Measurements from ENCODE around the gene CCDC148. TPM values are rescaled to one million over a fixed set of nuclear protein-coding genes. Genes with fewer than 3 reads are reported as not detected.

CCDC148 gene
- under 1 TPM; 0.13 to 0.29 TPM for polyA plus RNA-seq

- 0 to 1% methylated on average over 41 to 48 of the region's 48 CpGs for WGBS, 2 donors
- Histone ChIP-seq H3K4me1 (ENCODE audit: control insufficient read depth in 2 of 2, insufficient read depth in 2 of 2, low read length in 1 of 2) (no peaks in the 10 kb centered on the region), H3K4me3 (ENCODE audit: low read depth in 1 of 2, low read length in 2 of 2) (peak within 1 kb of the TSS; percentile 88 to 96), H3K27me3 (ENCODE audit: control insufficient read depth in 1 of 2, insufficient read depth in 2 of 2, low read length in 2 of 2) (no peaks in the 10 kb centered on the region), H3K9me3 (ENCODE audit: control insufficient read depth in 2 of 2, insufficient read depth in 1 of 2, low read depth in 1 of 2, low read length in 1 of 2) (no peaks in the 10 kb centered on the region), H3K27ac (ENCODE audit: low read depth in 2 of 2, low read length in 1 of 2) (peak within 1 kb of the TSS; percentile 94 to 97), H3K36me3 (ENCODE audit: control insufficient read depth in 2 of 2, insufficient read depth in 2 of 2, low read length in 1 of 2) (no peaks in the 10 kb centered on the region)
These were observed at the start of gene CCDC148, which contains the start of gene PKP4 for GRCh38 chr2:158456309-158457066. Gene CCDC148, minus strand, starts transcription at chr2:158456753. Its CDS starts 314 bp downstream, at chr2:158456439. Gene PKP4, plus strand, starts transcription at chr2:158456952. Its CDS starts 76,233 bp downstream, at chr2:158533185.

GRCh38 chr2:158505448-158505934, 48.9 kb upstream of the CCDC148 start:
- Histone ChIP-seq H3K27ac (ENCODE audit: low read depth in 2 of 2, low read length in 1 of 2) (no peak overlapping the region), H3K4me3 (ENCODE audit: low read depth in 1 of 2, low read length in 2 of 2) (no peak overlapping the region), H3K4me1 (ENCODE audit: control insufficient read depth in 2 of 2, insufficient read depth in 2 of 2, low read length in 1 of 2) (peaks cover 3 to 6% of the 10 kb centered on the region in 2 donors), H3K36me3 (ENCODE audit: control insufficient read depth in 2 of 2, insufficient read depth in 2 of 2, low read length in 1 of 2) (no peaks in the 10 kb centered on the region), H3K9me3 (ENCODE audit: control insufficient read depth in 2 of 2, insufficient read depth in 1 of 2, low read depth in 1 of 2, low read length in 1 of 2) (no peaks in the 10 kb centered on the region), H3K27me3 (ENCODE audit: control insufficient read depth in 1 of 2, insufficient read depth in 2 of 2, low read length in 2 of 2) (no peaks in the 10 kb centered on the region)
- 59 to 73% methylated on average over 4 of the region's 4 CpGs for WGBS, 2 donors

- H3K27me3 ChIP-seq (ENCODE audit: control insufficient read depth in 1 of 2, insufficient read depth in 2 of 2, low read length in 2 of 2), result no peaks in the 10 kb centered on the region
- H3K27ac ChIP-seq (ENCODE audit: low read depth in 2 of 2, low read length in 1 of 2), result no peak overlapping the region
- H3K36me3 ChIP-seq (ENCODE audit: control insufficient read depth in 2 of 2, insufficient read depth in 2 of 2, low read length in 1 of 2), result no peaks in the 10 kb centered on the region
- peaks cover 2 to 6% of the 10 kb centered on the region in 2 donors for H3K4me1 ChIP-seq (ENCODE audit: control insufficient read depth in 2 of 2, insufficient read depth in 2 of 2, low read length in 1 of 2)
- no peaks in the 10 kb centered on the region for H3K9me3 ChIP-seq (ENCODE audit: control insufficient read depth in 2 of 2, insufficient read depth in 1 of 2, low read depth in 1 of 2, low read length in 1 of 2)
- WGBS, 2 donors, result 70 to 87% methylated on average over 3 of the region's 3 CpGs
- H3K4me3 ChIP-seq (ENCODE audit: low read depth in 1 of 2, low read length in 2 of 2), result no peak overlapping the region
These were observed 47.5 kb upstream of the CCDC148 start for GRCh38 chr2:158504088-158504487.

GRCh38 chr2:158502974-158503373, 46.4 kb upstream of the CCDC148 start:
- H3K27ac ChIP-seq (ENCODE audit: low read depth in 2 of 2, low read length in 1 of 2), result no peak overlapping the region
- peaks cover 2 to 6% of the 10 kb centered on the region in 2 donors for H3K4me1 ChIP-seq (ENCODE audit: control insufficient read depth in 2 of 2, insufficient read depth in 2 of 2, low read length in 1 of 2)
- 66 to 77% methylated on average over 2 of the region's 2 CpGs for WGBS, 2 donors
- no peaks in the 10 kb centered on the region for H3K36me3 ChIP-seq (ENCODE audit: control insufficient read depth in 2 of 2, insufficient read depth in 2 of 2, low read length in 1 of 2)
- H3K4me3 ChIP-seq (ENCODE audit: low read depth in 1 of 2, low read length in 2 of 2), result no peak overlapping the region
- H3K9me3 ChIP-seq (ENCODE audit: control insufficient read depth in 2 of 2, insufficient read depth in 1 of 2, low read depth in 1 of 2, low read length in 1 of 2), result no peaks in the 10 kb centered on the region
- H3K27me3 ChIP-seq (ENCODE audit: control insufficient read depth in 1 of 2, insufficient read depth in 2 of 2, low read length in 2 of 2), result no peaks in the 10 kb centered on the region

GRCh38 chr2:158501301-158501700, 44.7 kb upstream of the CCDC148 start:
- Histone ChIP-seq H3K9me3 (ENCODE audit: control insufficient read depth in 2 of 2, insufficient read depth in 1 of 2, low read depth in 1 of 2, low read length in 1 of 2) (no peaks in the 10 kb centered on the region), H3K4me1 (ENCODE audit: control insufficient read depth in 2 of 2, insufficient read depth in 2 of 2, low read length in 1 of 2) (peaks cover 2 to 6% of the 10 kb centered on the region in 2 donors), H3K4me3 (ENCODE audit: low read depth in 1 of 2, low read length in 2 of 2) (no peak overlapping the region), H3K27ac (ENCODE audit: low read depth in 2 of 2, low read length in 1 of 2) (no peak overlapping the region), H3K27me3 (ENCODE audit: control insufficient read depth in 1 of 2, insufficient read depth in 2 of 2, low read length in 2 of 2) (no peaks in the 10 kb centered on the region), H3K36me3 (ENCODE audit: control insufficient read depth in 2 of 2, insufficient read depth in 2 of 2, low read length in 1 of 2) (no peaks in the 10 kb centered on the region)
- WGBS, 2 donors, result 35 to 51% methylated on average over 1 of the region's 1 CpG

GRCh38 chr2:158500333-158500732, 43.8 kb upstream of the CCDC148 start:
- no peak overlapping the region for H3K27ac ChIP-seq (ENCODE audit: low read depth in 2 of 2, low read length in 1 of 2)
- H3K4me3 ChIP-seq (ENCODE audit: low read depth in 1 of 2, low read length in 2 of 2), result no peak overlapping the region
- 78 to 87% methylated on average over 2 of the region's 2 CpGs for whole genome bisulfite sequencing, 2 donors
- no peaks in the 10 kb centered on the region for H3K9me3 ChIP-seq (ENCODE audit: control insufficient read depth in 2 of 2, insufficient read depth in 1 of 2, low read depth in 1 of 2, low read length in 1 of 2)
- no peaks in the 10 kb centered on the region for H3K36me3 ChIP-seq (ENCODE audit: control insufficient read depth in 2 of 2, insufficient read depth in 2 of 2, low read length in 1 of 2)
- H3K4me1 ChIP-seq (ENCODE audit: control insufficient read depth in 2 of 2, insufficient read depth in 2 of 2, low read length in 1 of 2), result peaks cover 2% of the 10 kb centered on the region in 2 donors
- no peaks in the 10 kb centered on the region for H3K27me3 ChIP-seq (ENCODE audit: control insufficient read depth in 1 of 2, insufficient read depth in 2 of 2, low read length in 2 of 2)

- H3K9me3 ChIP-seq (ENCODE audit: control insufficient read depth in 2 of 2, insufficient read depth in 1 of 2, low read depth in 1 of 2, low read length in 1 of 2), result no peaks in the 10 kb centered on the region
- WGBS, 2 donors, result 84 to 91% methylated on average over 2 of the region's 2 CpGs
- H3K4me3 ChIP-seq (ENCODE audit: low read depth in 1 of 2, low read length in 2 of 2), result no peak overlapping the region
- H3K4me1 ChIP-seq (ENCODE audit: control insufficient read depth in 2 of 2, insufficient read depth in 2 of 2, low read length in 1 of 2), result peaks cover 2% of the 10 kb centered on the region in 2 donors
- H3K36me3 ChIP-seq (ENCODE audit: control insufficient read depth in 2 of 2, insufficient read depth in 2 of 2, low read length in 1 of 2), result no peaks in the 10 kb centered on the region
- H3K27me3 ChIP-seq (ENCODE audit: control insufficient read depth in 1 of 2, insufficient read depth in 2 of 2, low read length in 2 of 2), result no peaks in the 10 kb centered on the region
- H3K27ac ChIP-seq (ENCODE audit: low read depth in 2 of 2, low read length in 1 of 2), result no peak overlapping the region
These were observed 42.8 kb upstream of the CCDC148 start for GRCh38 chr2:158499383-158499782.

GRCh38 chr2:158498749-158499136, 42.2 kb upstream of the CCDC148 start:
- H3K4me3 ChIP-seq (ENCODE audit: low read depth in 1 of 2, low read length in 2 of 2), result no peak overlapping the region
- no peaks in the 10 kb centered on the region for H3K36me3 ChIP-seq (ENCODE audit: control insufficient read depth in 2 of 2, insufficient read depth in 2 of 2, low read length in 1 of 2)
- no peaks in the 10 kb centered on the region for H3K9me3 ChIP-seq (ENCODE audit: control insufficient read depth in 2 of 2, insufficient read depth in 1 of 2, low read depth in 1 of 2, low read length in 1 of 2)
- H3K27me3 ChIP-seq (ENCODE audit: control insufficient read depth in 1 of 2, insufficient read depth in 2 of 2, low read length in 2 of 2), result no peaks in the 10 kb centered on the region
- 91 to 93% methylated on average over 3 of the region's 3 CpGs for WGBS, 2 donors
- no peak overlapping the region for H3K27ac ChIP-seq (ENCODE audit: low read depth in 2 of 2, low read length in 1 of 2)
- H3K4me1 ChIP-seq (ENCODE audit: control insufficient read depth in 2 of 2, insufficient read depth in 2 of 2, low read length in 1 of 2), result peaks cover 2% of the 10 kb centered on the region in 2 donors

- H3K4me1 ChIP-seq (ENCODE audit: control insufficient read depth in 2 of 2, insufficient read depth in 2 of 2, low read length in 1 of 2), result peaks cover 2 to 5% of the 10 kb centered on the region in 2 donors
- H3K36me3 ChIP-seq (ENCODE audit: control insufficient read depth in 2 of 2, insufficient read depth in 2 of 2, low read length in 1 of 2), result no peaks in the 10 kb centered on the region
- H3K27me3 ChIP-seq (ENCODE audit: control insufficient read depth in 1 of 2, insufficient read depth in 2 of 2, low read length in 2 of 2), result no peaks in the 10 kb centered on the region
- no peaks in the 10 kb centered on the region for H3K9me3 ChIP-seq (ENCODE audit: control insufficient read depth in 2 of 2, insufficient read depth in 1 of 2, low read depth in 1 of 2, low read length in 1 of 2)
- no peak overlapping the region for H3K27ac ChIP-seq (ENCODE audit: low read depth in 2 of 2, low read length in 1 of 2)
- H3K4me3 ChIP-seq (ENCODE audit: low read depth in 1 of 2, low read length in 2 of 2), result no peak overlapping the region
These were observed 41.6 kb upstream of the CCDC148 start for GRCh38 chr2:158498043-158498748.
